WTC11 (cell line): ENCODE results near the gene DHFR2. TPM values are rescaled to one million over a fixed set of nuclear protein-coding genes. Genes with fewer than 3 reads are reported as not detected.

Experiments
- ATAC-seq: fragments of 200-7000 bp; cut with Tn5 transposase; 2 replicates; pipeline ENCODE4 v1.10.0; 2021; ENCODE audit warnings: mild to moderate bottlenecking, moderate library complexity
- CTCF ChIA-PET: fragments of 300-600 bp; sonication (Branson Sonifier 250); formaldehyde crosslinking; loops from one replicate; lab custom pipeline; 2021; ENCODE audit warnings: antibody characterized with exemption; lab: Charles Lee
- POLR2A ChIA-PET: fragments of 350-600 bp; sonication (Branson Sonifier 250); formaldehyde crosslinking; loops from one replicate; lab custom pipeline; 2021; ENCODE audit warnings: antibody characterized with exemption; lab: Charles Lee
- DNase-seq: peaks from one replicate; pipeline ENCODE4 v3.0.0; 2021; ENCODE audit warnings: low spot score
- H3K27ac Mint-ChIP-seq: 2 replicates; pipeline ENCODE4 v1.8.0; 2021; ENCODE audit warnings: mixed read lengths
- H3K27me3 Mint-ChIP-seq: 2 replicates; pipeline ENCODE4 v1.8.0; 2021; ENCODE audit warnings: low read depth, mild to moderate bottlenecking, moderate library complexity, mixed read lengths
- H3K36me3 Mint-ChIP-seq: 2 replicates; pipeline ENCODE4 v1.8.0; 2021; ENCODE audit warnings: mixed read lengths
- H3K4me1 Mint-ChIP-seq: 2 replicates; pipeline ENCODE4 v1.8.0; 2022; ENCODE audit warnings: mixed read lengths
- H3K4me3 Mint-ChIP-seq: 2 replicates; pipeline ENCODE4 v1.8.0; 2021; ENCODE audit warnings: mild to moderate bottlenecking, moderate library complexity, mixed read lengths
- H3K9me3 Mint-ChIP-seq: 2 replicates; pipeline ENCODE4 v1.8.0; 2021; ENCODE audit warnings: mixed read lengths
- E2F4 ChIP-seq: sonication (generic); formaldehyde crosslinking; IDR thresholded peaks from 2 replicates; pipeline ENCODE4 v1.8.1; 2022; ENCODE audit warnings: low read depth, mild to moderate bottlenecking, moderate library complexity, missing genetic modification reagents, borderline replicate concordance
- ERG ChIP-seq: fragments of 250-450 bp; sonication (Bioruptor Pico); IDR thresholded peaks from 2 replicates; pipeline ENCODE4 v1.8.0; 2021; ENCODE audit warnings: mild to moderate bottlenecking
- NR3C1 ChIP-seq: sonication (generic); formaldehyde crosslinking; conservative IDR thresholded peaks from 2 replicates; pipeline ENCODE4 v1.8.1; 2023; ENCODE audit warnings: low read depth, mild to moderate bottlenecking, missing genetic modification reagents
- RELA ChIP-seq: sonication (generic); formaldehyde crosslinking; IDR thresholded peaks from 2 replicates; pipeline ENCODE4 v1.8.1; 2022; ENCODE audit warnings: missing genetic modification reagents, mild to moderate bottlenecking, borderline replicate concordance
- SOX15 ChIP-seq: fragments of 250-450 bp; sonication (Bioruptor Pico); IDR thresholded peaks from 2 replicates; pipeline ENCODE4 v1.9.0; 2021; ENCODE audit warnings: mild to moderate bottlenecking
- ZNF121 ChIP-seq: sonication (generic); formaldehyde crosslinking; IDR thresholded peaks from 2 replicates; pipeline ENCODE4 v1.8.0; 2023; ENCODE audit warnings: missing genetic modification reagents
- ZNF396 ChIP-seq: fragments of 250-450 bp; sonication (Bioruptor Pico); IDR thresholded peaks from 2 replicates; pipeline ENCODE4 v1.8.0; 2021; ENCODE audit warnings: mild to moderate bottlenecking, moderate library complexity, borderline replicate concordance
- ZSCAN18 ChIP-seq: fragments of 250-450 bp; sonication (Bioruptor Pico); IDR thresholded peaks from 2 replicates; pipeline ENCODE4 v2.1.2; 2022; ENCODE audit warnings: mild to moderate bottlenecking, moderate library complexity
- total RNA-seq: library from RNA; stranded (reverse); gene quantifications from 3 replicates; pipeline ENCODE4 v1.2.3, GENCODE V29; 2021
- TF ChIP-seq, protein P1 (sequence below): sonication (generic); formaldehyde crosslinking; IDR thresholded peaks from 2 replicates; pipeline ENCODE4 v1.8.1; 2022; ENCODE audit warnings: low read depth, missing genetic modification reagents, borderline replicate concordance
- TF ChIP-seq, protein P2 (sequence below): sonication (generic); formaldehyde crosslinking; IDR thresholded peaks from 2 replicates; pipeline ENCODE4 v1.8.0; 2022; ENCODE audit warnings: missing genetic modification reagents

Gene DHFR2
- total RNA-seq, 1 experiment from 2014 or later, result 2.7 TPM

DNA sequence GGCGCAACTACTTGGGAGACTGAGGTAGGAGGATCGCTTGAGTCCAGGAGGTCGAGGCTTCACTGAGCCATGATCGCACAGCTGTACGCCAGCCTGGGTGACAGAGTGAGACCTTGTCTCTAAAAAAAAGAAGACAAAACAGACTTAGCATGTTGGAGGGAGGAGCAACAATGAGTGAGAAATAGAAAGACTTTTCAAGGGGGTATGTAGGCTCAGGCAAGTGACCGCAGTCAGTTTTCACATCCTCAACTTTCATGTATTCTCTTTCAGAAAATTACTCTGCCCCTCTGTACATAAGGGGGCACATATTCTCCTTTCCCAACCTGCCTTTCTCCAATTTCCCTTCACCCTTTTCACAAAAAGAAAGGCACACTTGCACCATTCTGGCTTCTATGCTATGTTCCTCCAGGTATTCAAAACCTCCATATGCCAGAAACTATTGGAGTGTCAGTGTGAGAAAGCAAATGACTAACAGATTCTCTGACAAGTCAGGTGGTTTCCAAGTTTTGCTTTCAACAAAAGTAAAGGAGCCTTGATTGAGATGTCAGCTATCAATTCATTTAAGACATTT is 7.7 kb upstream of the DHFR2 start:
- Mint-ChIP-seq H3K27me3 (no peaks in the 10 kb centered on the region), H3K4me3 (no peak overlapping the region), H3K27ac (no peak overlapping the region), H3K4me1 (no peaks in the 10 kb centered on the region), H3K9me3 (peaks cover 5% of the 10 kb centered on the region), H3K36me3 (peaks cover 13% of the 10 kb centered on the region)
- no peak for TF ChIP-seq ERG (CRISPR knock-in tag)
- no peak for TF ChIP-seq ZSCAN18 (CRISPR knock-in tag)
- no peak for DNase-seq
- POLR2A ChIA-PET, result no interaction called here
- ATAC-seq, result no peak
- CTCF ChIA-PET, result no interaction called here

DNA sequence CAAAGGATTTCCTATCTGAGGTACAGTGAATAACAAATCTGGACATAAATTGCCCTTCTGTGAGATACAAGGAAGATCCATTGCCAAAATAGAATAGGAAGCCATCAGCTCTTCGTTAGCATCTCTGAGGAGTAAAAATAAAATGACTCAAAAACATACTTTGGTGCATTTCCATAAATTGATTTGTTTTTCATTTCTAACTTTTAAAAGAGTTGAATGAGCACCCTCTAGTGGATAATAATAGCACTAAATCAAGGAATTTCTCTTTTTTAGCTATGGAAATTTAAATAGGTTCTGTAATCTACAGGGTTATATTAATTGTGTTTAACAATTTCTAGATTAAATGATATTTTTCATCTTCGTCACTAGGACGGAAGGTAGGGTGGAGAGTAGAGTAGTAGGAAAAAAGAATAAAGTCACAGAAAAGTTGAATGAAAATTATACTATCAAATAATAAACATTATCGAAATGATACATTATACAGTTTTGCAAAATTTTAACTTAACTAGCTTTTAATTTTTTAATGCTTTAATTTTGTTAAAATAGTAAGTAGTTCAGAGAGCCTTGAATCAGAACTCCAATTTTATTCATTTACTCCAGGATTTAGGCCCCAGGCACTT is 6.6 kb upstream of the DHFR2 start:
- peaks cover 5% of the 10 kb centered on the region for H3K9me3 Mint-ChIP-seq
- DNase-seq, result no peak
- H3K36me3 Mint-ChIP-seq, result peaks cover 13% of the 10 kb centered on the region
- H3K4me1 Mint-ChIP-seq, result no peaks in the 10 kb centered on the region
- no peak for ATAC-seq
- ChIA-PET CTCF (interaction anchor here (0.5 to 1.0 kb wide), 8 partner anchors 11 to 75 kb away, joined by 3 to 5 read pairs (median 4); no protein-coding TSS in a partner anchor), POLR2A (no interaction called here)
- H3K27me3 Mint-ChIP-seq, result no peaks in the 10 kb centered on the region
- H3K4me3 Mint-ChIP-seq, result no peak overlapping the region
- TF ChIP-seq E2F4 (CRISPR knock-in tag), result no peak
- TF ChIP-seq, protein P1, sequence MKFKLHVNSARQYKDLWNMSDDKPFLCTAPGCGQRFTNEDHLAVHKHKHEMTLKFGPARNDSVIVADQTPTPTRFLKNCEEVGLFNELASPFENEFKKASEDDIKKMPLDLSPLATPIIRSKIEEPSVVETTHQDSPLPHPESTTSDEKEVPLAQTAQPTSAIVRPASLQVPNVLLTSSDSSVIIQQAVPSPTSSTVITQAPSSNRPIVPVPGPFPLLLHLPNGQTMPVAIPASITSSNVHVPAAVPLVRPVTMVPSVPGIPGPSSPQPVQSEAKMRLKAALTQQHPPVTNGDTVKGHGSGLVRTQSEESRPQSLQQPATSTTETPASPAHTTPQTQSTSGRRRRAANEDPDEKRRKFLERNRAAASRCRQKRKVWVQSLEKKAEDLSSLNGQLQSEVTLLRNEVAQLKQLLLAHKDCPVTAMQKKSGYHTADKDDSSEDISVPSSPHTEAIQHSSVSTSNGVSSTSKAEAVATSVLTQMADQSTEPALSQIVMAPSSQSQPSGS (CRISPR knock-in tag), result no peak
- TF ChIP-seq RELA (CRISPR knock-in tag), result no peak
- TF ChIP-seq NR3C1, result no peak
- no peak for TF ChIP-seq ZNF396 (CRISPR knock-in tag)
- TF ChIP-seq ZNF121 (CRISPR knock-in tag), result no peak
- no peak for TF ChIP-seq SOX15
- TF ChIP-seq, protein P2, sequence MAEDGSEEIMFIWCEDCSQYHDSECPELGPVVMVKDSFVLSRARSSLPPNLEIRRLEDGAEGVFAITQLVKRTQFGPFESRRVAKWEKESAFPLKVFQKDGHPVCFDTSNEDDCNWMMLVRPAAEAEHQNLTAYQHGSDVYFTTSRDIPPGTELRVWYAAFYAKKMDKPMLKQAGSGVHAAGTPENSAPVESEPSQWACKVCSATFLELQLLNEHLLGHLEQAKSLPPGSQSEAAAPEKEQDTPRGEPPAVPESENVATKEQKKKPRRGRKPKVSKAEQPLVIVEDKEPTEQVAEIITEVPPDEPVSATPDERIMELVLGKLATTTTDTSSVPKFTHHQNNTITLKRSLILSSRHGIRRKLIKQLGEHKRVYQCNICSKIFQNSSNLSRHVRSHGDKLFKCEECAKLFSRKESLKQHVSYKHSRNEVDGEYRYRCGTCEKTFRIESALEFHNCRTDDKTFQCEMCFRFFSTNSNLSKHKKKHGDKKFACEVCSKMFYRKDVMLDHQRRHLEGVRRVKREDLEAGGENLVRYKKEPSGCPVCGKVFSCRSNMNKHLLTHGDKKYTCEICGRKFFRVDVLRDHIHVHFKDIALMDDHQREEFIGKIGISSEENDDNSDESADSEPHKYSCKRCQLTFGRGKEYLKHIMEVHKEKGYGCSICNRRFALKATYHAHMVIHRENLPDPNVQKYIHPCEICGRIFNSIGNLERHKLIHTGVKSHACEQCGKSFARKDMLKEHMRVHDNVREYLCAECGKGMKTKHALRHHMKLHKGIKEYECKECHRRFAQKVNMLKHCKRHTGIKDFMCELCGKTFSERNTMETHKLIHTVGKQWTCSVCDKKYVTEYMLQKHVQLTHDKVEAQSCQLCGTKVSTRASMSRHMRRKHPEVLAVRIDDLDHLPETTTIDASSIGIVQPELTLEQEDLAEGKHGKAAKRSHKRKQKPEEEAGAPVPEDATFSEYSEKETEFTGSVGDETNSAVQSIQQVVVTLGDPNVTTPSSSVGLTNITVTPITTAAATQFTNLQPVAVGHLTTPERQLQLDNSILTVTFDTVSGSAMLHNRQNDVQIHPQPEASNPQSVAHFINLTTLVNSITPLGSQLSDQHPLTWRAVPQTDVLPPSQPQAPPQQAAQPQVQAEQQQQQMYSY, result no peak
- no peak overlapping the region for H3K27ac Mint-ChIP-seq
